GM12873 (cell line): ENCODE measurements around the gene SLC39A2.
"Not testable (repeated sequence)": the region's sequence is repeated elsewhere in the genome, so short reads cannot be mapped to it uniquely, and the experiment has no call there.

Experiments used
- CTCF ChIP-seq: IDR thresholded peaks from 2 replicates; pipeline ENCODE4 v1.5.1; 2012; ENCODE audit warnings: low read depth, mild to moderate bottlenecking, moderate library complexity, low read length, control low read depth; ENCODE audit not compliant: insufficient read depth; ENCODE audit errors: missing control alignments

SLC39A2 gene

GRCh38 chr14:20998674-20999366 lies at the start of gene SLC39A2:
SLC39A2 (plus strand) TSS chr14:20999293; CDS start chr14:20999447, 154 bp downstream.
- TF ChIP-seq CTCF = no peak

GRCh38 chr14:20954736-20955537 lies 44.2 kb upstream of the SLC39A2 start, which contains the start of gene RNASE2:
RNASE2 (plus strand) TSS chr14:20955487; CDS start chr14:20955772, 285 bp downstream.
- TF ChIP-seq CTCF = not testable (repeated sequence)

- no peak for TF ChIP-seq CTCF
Measured at GRCh38 chr14:20956376-20956976, 42.6 kb upstream of the SLC39A2 start.

GRCh38 chr14:20969336-20969735 lies 29.8 kb upstream of the SLC39A2 start:
- no peak for TF ChIP-seq CTCF

GRCh38 chr14:20970647-20970982 lies 28.5 kb upstream of the SLC39A2 start:
- TF ChIP-seq CTCF = no peak

GRCh38 chr14:20970983-20971704 lies 27.9 kb upstream of the SLC39A2 start:
- TF ChIP-seq CTCF = peak; percentile 97

- no peak for TF ChIP-seq CTCF
Measured at GRCh38 chr14:20971705-20972021, 27.4 kb upstream of the SLC39A2 start.
